ENCODE measurements around the gene OR2W3. TPM values are rescaled to one million over a fixed set of nuclear protein-coding genes. Genes with fewer than 3 reads are reported as not detected.
"Not testable (repeated sequence)": the region's sequence is repeated elsewhere in the genome, so short reads cannot be mapped to it uniquely, and the experiment has no call there.

OR2W3 gene
- total and polyA plus RNA-seq, 5 donors, result 0.26 TPM; not detected in 4

DNA sequence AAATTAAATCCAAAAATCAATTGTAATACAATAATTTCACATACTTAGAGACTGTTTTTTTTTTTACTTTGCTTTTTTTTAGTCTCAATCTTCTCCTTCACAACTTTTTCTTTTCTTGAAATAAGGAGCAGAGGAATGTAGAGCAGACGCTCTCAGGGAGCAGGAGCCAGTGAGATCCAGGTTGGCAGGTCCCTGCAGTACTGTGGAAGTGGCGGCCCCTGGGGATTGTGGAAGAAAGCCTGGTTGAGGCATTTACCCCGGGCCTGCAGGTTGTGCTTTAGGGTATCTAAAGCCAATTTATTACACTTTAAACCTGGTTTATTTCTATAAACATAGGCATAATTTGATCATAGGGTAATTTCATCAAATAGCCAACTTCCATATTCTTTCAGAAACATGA is 28.6 kb downstream of the OR2W3 start:
- Histone ChIP-seq H3K27ac (ENCODE audit: low read length) (no peak overlapping the region), H3K4me1 (ENCODE audit: control insufficient read depth, insufficient read depth, low read length) (no peaks in the 10 kb centered on the region), H3K9me3 (ENCODE audit: control insufficient read depth, low read length) (no peaks in the 10 kb centered on the region), H3K4me3 (ENCODE audit: low read length) (no peak overlapping the region), H3K27me3 (ENCODE audit: control insufficient read depth, insufficient read depth) (no peaks in the 10 kb centered on the region)
- WGBS, result 64% methylated on average over 3 of the region's 3 CpGs
- DNase-seq (no peak), ATAC-seq (no peak)
- intact Hi-C loops (cut with DNase I), result no loop called here

DNA sequence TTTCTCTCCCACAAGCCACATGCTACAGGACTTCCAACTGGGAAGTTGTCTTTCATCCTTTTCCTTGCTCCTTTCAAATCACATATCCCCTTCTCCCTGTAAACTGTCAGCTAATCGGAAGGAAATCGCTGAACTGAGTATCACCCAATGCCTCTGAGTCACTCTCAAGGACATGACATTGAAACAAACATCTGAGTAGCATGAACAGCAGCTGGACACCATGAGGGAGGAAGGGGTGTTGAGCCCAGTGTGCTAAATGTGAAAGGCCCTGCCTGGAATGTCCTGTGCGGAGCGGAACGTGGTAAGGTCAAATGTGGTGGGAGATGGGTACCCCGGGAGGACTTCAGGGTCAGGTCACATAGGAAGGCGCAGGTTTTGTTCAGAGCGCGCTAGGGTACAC is 29.5 kb downstream of the OR2W3 start, which contains the start of gene OR2AJ1:
OR2AJ1 (plus strand) TSS at position 22 of the 400 bp plus-strand sequence. CDS start 8,880 bp downstream, outside the sequence.
- DNase-seq, result no peak
- ATAC-seq, result no peak
- 87% methylated on average over 9 of the region's 9 CpGs for WGBS
- H3K27ac ChIP-seq (ENCODE audit: low read length), result no peak within 1 kb of the TSS
- no peaks in the 10 kb centered on the region for H3K9me3 ChIP-seq (ENCODE audit: control insufficient read depth, low read length)
- intact Hi-C loops (cut with DNase I), result no loop called here
- H3K4me3 ChIP-seq (ENCODE audit: low read length), result no peak within 1 kb of the TSS
- no peaks in the 10 kb centered on the region for H3K4me1 ChIP-seq (ENCODE audit: control insufficient read depth, insufficient read depth, low read length)
- no peaks in the 10 kb centered on the region for H3K27me3 ChIP-seq (ENCODE audit: control insufficient read depth, insufficient read depth)

DNA sequence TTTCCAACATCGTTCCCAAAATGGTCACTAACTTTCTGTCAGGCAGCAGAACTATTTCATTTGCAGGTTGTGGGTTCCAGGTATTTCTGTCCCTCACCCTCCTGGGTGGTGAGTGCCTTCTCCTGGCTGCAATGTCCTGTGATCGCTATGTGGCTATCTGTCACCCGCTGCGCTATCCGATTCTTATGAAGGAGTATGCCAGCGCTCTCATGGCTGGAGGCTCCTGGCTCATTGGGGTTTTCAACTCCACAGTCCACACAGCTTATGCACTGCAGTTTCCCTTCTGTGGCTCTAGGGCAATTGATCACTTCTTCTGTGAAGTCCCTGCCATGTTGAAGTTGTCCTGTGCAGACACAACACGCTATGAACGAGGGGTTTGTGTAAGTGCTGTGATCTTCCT is 38.6 kb downstream of the OR2W3 start:
- intact Hi-C loops (cut with DNase I), result no loop called here
- 95% methylated on average over 8 of the region's 8 CpGs for WGBS
- ATAC-seq (no peak), DNase-seq (no peak)
- H3K27ac ChIP-seq (ENCODE audit: low read length), result no peak overlapping the region
- no peak overlapping the region for H3K4me3 ChIP-seq (ENCODE audit: low read length)
- no peaks in the 10 kb centered on the region for H3K4me1 ChIP-seq (ENCODE audit: control insufficient read depth, insufficient read depth, low read length)
- no peaks in the 10 kb centered on the region for H3K9me3 ChIP-seq (ENCODE audit: control insufficient read depth, low read length)
- no peaks in the 10 kb centered on the region for H3K27me3 ChIP-seq (ENCODE audit: control insufficient read depth, insufficient read depth)

DNA sequence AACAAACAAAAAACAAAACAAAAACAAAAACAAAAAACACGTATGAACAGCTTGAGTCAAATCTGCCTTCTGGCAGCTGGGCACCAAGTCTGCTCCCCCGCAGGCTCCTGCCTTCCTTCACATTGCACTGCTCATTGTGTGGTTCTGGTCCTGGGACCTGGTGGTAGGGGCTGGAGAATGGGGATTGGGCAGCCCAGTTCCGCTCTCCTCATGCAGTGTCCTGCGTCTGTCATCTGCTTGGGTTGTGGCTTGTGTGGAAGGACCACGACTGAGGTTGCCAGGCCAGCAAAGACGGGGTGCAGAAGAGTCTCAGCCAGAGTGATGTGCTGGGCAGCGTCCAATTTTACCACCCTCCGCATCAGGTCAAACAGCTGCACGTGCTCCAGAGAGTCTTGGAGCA is 40.4 kb downstream of the OR2W3 start:
- WGBS, result 92% methylated on average over 9 of the region's 9 CpGs
- H3K4me3 ChIP-seq (ENCODE audit: low read length), result no peak overlapping the region
- H3K27me3 ChIP-seq (ENCODE audit: control insufficient read depth, insufficient read depth), result no peaks in the 10 kb centered on the region
- H3K4me1 ChIP-seq (ENCODE audit: control insufficient read depth, insufficient read depth, low read length), result no peaks in the 10 kb centered on the region
- DNase-seq, result no peak
- no peaks in the 10 kb centered on the region for H3K9me3 ChIP-seq (ENCODE audit: control insufficient read depth, low read length)
- intact Hi-C loops (cut with DNase I), result no loop called here
- no peak overlapping the region for H3K27ac ChIP-seq (ENCODE audit: low read length)
- ATAC-seq, result no peak

DNA sequence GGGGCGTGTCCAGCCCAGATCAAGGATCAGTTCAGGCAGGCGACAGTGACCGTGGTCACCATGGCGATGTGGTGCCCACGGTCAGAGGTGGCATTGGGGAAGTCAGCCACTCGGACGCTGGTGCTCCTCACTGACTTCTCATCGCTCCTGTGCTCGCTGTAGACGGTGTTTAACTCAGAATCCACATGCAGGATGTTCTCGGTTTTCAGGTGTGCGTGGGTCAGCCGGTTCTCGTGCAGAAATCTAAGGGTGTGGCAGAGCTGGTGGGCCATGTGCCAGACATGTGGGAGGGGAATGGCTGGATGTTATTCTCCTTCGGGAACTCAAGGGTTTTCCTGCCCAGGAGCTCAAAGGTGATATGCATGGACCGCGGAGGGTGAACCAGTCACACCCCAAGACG is 41.0 kb downstream of the OR2W3 start:
- H3K9me3 ChIP-seq (ENCODE audit: control insufficient read depth, low read length), result no peaks in the 10 kb centered on the region
- no peak for ATAC-seq
- 90% methylated on average over 18 of the region's 18 CpGs for WGBS

DNA sequence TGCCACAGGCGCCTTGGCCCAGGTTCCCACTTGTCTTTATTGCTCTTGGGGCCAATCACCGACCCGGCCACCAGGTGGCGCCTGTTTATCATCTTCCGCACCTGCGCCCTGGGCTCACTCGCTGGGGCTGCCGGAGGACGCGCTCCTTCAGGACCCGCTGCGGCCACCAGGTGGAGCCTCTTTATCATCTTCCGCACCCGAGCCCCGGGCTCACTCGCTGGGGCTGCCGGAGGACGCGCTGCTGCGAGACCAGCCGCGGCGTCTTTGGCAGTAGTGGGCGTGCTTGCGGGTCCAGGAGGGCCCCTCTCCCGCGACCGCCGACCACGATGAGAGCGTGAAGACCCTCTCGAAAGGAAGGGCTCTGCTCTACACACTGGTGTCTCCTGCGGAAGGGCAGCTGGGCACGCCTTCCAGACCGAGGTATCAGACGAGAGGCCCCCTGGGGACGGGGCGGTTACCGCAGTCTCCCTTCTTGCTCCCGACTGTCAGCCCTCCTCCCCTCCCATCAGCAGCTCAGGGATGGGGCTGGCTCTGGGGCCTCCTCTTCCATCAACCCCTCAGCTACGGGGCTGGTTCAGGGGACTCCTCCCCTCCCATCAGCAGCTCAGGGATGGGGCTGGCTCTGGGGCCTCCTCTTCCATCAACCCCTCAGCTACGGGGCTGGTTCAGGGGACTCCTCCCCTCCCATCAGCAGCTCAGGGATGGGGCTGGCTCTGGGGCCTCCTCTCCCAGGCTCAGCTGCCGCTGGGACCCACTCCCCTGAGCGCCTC is 41.8 kb downstream of the OR2W3 start:
- 17% methylated on average over 44 of the region's 44 CpGs for WGBS
- ATAC-seq (peak; percentile 75 to 88), DNase-seq (peak; percentile 65 to 88 (median 88))
- H3K9me3 ChIP-seq (ENCODE audit: control insufficient read depth, low read length); intact Hi-C loops (cut with DNase I); H3K27ac ChIP-seq (ENCODE audit: low read length); H3K4me3 ChIP-seq (ENCODE audit: low read length); H3K4me1 ChIP-seq (ENCODE audit: control insufficient read depth, insufficient read depth, low read length); H3K27me3 ChIP-seq (ENCODE audit: control insufficient read depth, insufficient read depth): not testable (repeated sequence)

More for the DNA sequence above, 41.0 kb downstream of the OR2W3 start:
- Histone ChIP-seq H3K27ac (ENCODE audit: low read length) (no peak overlapping the region), H3K27me3 (ENCODE audit: control insufficient read depth, insufficient read depth) (no peaks in the 10 kb centered on the region), H3K4me1 (ENCODE audit: control insufficient read depth, insufficient read depth, low read length) (no peaks in the 10 kb centered on the region), H3K4me3 (ENCODE audit: low read length) (no peak overlapping the region)
- intact Hi-C loops (cut with DNase I), result no loop called here
- peak in 1 of 3 donors; percentile 16 for DNase-seq

DNA sequence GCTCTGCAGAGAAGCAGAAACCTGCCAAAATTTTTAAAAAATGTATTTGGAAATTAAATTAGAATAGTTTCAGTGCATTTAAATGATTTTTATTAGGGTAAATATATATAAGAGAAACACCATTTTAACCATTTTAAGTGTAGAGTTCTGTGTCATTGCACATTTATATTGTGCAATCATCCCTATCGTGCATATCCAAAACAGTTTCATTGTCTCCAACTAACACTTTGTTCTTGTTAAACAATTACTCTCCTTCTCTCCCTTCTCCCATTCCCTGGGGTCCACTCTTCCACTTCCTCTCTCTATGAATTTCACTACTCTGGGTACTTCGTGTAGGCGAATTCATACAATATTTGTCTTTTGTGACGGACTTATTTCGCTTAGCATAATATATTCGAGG is 47.2 kb downstream of the OR2W3 start:
- intact Hi-C loops (cut with DNase I), result no loop called here
- peaks cover 2% of the 10 kb centered on the region for H3K9me3 ChIP-seq (ENCODE audit: control insufficient read depth, low read length)
- no peaks in the 10 kb centered on the region for H3K4me1 ChIP-seq (ENCODE audit: control insufficient read depth, insufficient read depth, low read length)
- no peak for ATAC-seq
- H3K27me3 ChIP-seq (ENCODE audit: control insufficient read depth, insufficient read depth), result no peaks in the 10 kb centered on the region
- DNase-seq, result no peak
- no peak overlapping the region for H3K27ac ChIP-seq (ENCODE audit: low read length)
- WGBS, result 61% methylated on average over 6 of the region's 6 CpGs
- H3K4me3 ChIP-seq (ENCODE audit: low read length), result no peak overlapping the region

Other genes starting within 250 kb of the OR2W3 start
- gene OR13G1, start 215.8 kb upstream of the OR2W3 start, total RNA-seq, result not detected
- not detected for gene OR13G1, start 215.8 kb upstream of the OR2W3 start, polyA plus RNA-seq
- not detected for gene OR6F1, start 178.9 kb upstream of the OR2W3 start, total RNA-seq
- gene OR6F1, start 178.9 kb upstream of the OR2W3 start, polyA plus RNA-seq, result not detected
- not detected for gene OR14K1, start 157.0 kb upstream of the OR2W3 start, total RNA-seq
- gene OR14K1, start 157.0 kb upstream of the OR2W3 start, polyA plus RNA-seq, result not detected
- not detected for gene OR14A2, start 147.4 kb upstream of the OR2W3 start, total RNA-seq
- gene OR14A2, start 147.4 kb upstream of the OR2W3 start, polyA plus RNA-seq, result not detected
- not detected for gene OR1C1, start 135.0 kb upstream of the OR2W3 start, total RNA-seq
- not detected for gene OR1C1, start 135.0 kb upstream of the OR2W3 start, polyA plus RNA-seq
- not detected for gene OR14A16, start 71.5 kb upstream of the OR2W3 start, total RNA-seq
- gene OR14A16, start 71.5 kb upstream of the OR2W3 start, polyA plus RNA-seq, result not detected
- not detected for gene OR11L1, start 53.7 kb upstream of the OR2W3 start, total RNA-seq
- gene OR11L1, start 53.7 kb upstream of the OR2W3 start, polyA plus RNA-seq, result not detected
- under 1 TPM; 0.25 to 0.56 (median 0.47) TPM for gene TRIM58, start 38.4 kb upstream of the OR2W3 start, total RNA-seq
- 0.07 TPM for gene TRIM58, start 38.4 kb upstream of the OR2W3 start, polyA plus RNA-seq
- gene OR2T8, start 24.7 kb downstream of the OR2W3 start, total RNA-seq, result not detected
- gene OR2T8, start 24.7 kb downstream of the OR2W3 start, polyA plus RNA-seq, result not detected
- gene OR2AJ1, start 29.3 kb downstream of the OR2W3 start, total RNA-seq, result not detected
- not detected for gene OR2AJ1, start 29.3 kb downstream of the OR2W3 start, polyA plus RNA-seq
- gene OR2L8, start 53.3 kb downstream of the OR2W3 start, total RNA-seq, result not detected
- not detected for gene OR2L8, start 53.3 kb downstream of the OR2W3 start, polyA plus RNA-seq
- gene OR2AK2, start 69.6 kb downstream of the OR2W3 start, total RNA-seq, result not detected
- not detected for gene OR2AK2, start 69.6 kb downstream of the OR2W3 start, polyA plus RNA-seq
- gene OR2L5, start 118.1 kb downstream of the OR2W3 start, total RNA-seq, result not detected
- gene OR2L5, start 118.1 kb downstream of the OR2W3 start, polyA plus RNA-seq, result not detected
- under 1 TPM in 1 of 4 donors, not detected in 3; 0.14 TPM for gene OR2L2, start 134.5 kb downstream of the OR2W3 start, total RNA-seq
- not detected for gene OR2L2, start 134.5 kb downstream of the OR2W3 start, polyA plus RNA-seq
- not detected for gene OR2L3, start 151.2 kb downstream of the OR2W3 start, total RNA-seq
- gene OR2L3, start 151.2 kb downstream of the OR2W3 start, polyA plus RNA-seq, result not detected
- not detected for gene OR2L13, start 199.6 kb downstream of the OR2W3 start, total RNA-seq
- not detected for gene OR2L13, start 199.6 kb downstream of the OR2W3 start, polyA plus RNA-seq
- not detected for gene OR2M5, start 249.6 kb downstream of the OR2W3 start, total RNA-seq
- not detected for gene OR2M5, start 249.6 kb downstream of the OR2W3 start, polyA plus RNA-seq

All from right cardiac atrium (tissue), 5 donors.